GM19324 (cell line): ENCODE results near the gene TBRG4.
"Not testable (repeated sequence)": the region's sequence is repeated elsewhere in the genome, so short reads cannot be mapped to it uniquely, and the experiment has no call there.

Experiments
- ATAC-seq: cut with Tn5 transposase; IDR thresholded peaks from one replicate; pipeline ENCODE4 v1.9.1; 2021; ENCODE audit warnings: mild to moderate bottlenecking, moderate library complexity; ENCODE audit not compliant: unreplicated experiment, low FRiP score

TBRG4 gene

GRCh38 chr7:45111298-45112223 lies at the start of gene TBRG4:
Gene TBRG4 (minus strand): TSS chr7:45111697. CDS start chr7:45109237, 2,460 bp downstream.
- ATAC-seq = peak; percentile 96

DNA sequence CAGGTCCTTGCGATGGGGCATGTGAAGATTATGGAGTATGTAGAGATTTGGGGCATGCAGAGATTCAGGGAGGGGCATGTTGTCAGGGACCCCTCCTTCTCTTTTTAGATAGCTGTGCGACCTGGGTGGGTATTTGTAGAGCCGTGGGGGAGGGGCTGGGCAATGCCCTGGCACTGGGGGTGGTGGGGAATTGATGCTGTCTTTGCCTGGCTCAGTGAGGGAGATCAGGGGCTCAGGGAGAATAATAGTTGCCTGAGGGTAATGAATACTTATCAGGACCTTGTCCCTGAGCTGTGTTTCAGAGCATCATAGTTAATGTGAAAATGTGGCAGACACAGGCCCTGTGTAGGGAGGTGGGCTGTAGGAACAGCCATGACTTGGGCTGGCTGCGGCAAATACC lies 49.6 kb upstream of the TBRG4 start:
- no peak for ATAC-seq

DNA sequence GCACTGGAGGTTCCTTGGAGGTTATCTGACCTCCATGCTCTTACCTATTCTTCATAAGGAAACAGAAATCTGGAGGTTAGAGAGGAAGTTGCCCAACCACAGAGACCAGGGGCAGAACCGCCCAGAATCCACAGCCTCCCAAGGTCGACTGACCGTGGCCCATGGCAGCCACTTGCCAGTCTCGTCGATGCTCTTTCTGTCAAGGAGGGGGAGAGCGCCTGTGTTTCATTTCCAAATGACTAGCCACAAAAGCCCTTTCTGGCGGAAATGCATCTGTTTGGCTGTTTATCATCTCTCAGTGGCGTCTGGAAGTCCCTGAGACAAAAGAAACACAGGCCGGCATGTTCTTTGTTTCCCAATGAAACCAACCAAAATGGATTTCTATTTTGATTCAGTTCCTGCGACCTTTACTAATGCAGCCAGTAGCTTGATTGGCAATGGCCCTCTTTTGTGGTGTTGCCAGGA lies 49.0 kb upstream of the TBRG4 start:
- no peak for ATAC-seq

- no peak for ATAC-seq
Measured at GRCh38 chr7:45159296-45159695, 47.8 kb upstream of the TBRG4 start.

DNA sequence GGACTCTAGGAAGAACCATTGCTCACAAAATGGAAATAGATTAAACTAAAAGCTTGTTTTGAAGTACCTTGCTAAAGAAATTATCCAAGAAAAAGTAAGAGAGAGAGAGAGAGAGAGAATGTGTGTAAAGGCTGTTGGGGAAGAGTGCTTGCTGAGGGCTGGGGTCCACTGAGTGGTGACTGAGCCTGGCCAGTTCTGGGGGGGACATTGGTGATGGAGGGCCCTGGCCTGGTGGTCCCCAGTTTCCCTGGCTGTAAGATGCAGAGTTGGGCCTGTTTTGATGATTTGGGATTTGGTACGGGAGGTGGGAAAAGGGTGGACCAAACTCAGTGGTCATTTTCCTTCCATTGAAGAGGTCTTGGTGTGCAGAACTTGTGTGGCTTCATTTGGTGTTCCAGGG lies 47.0 kb upstream of the TBRG4 start:
- ATAC-seq = no peak

- no peak for ATAC-seq
Measured at GRCh38 chr7:45157653-45158401, 46.3 kb upstream of the TBRG4 start, which contains the start of gene RAMP3. Gene RAMP3 (plus strand): TSS chr7:45157791. CDS start chr7:45157829, 38 bp downstream.

- no peak for ATAC-seq
Measured at GRCh38 chr7:45157286-45157652, 45.8 kb upstream of the TBRG4 start.

- no peak for ATAC-seq
Measured at GRCh38 chr7:45156516-45157272, 45.2 kb upstream of the TBRG4 start.

DNA sequence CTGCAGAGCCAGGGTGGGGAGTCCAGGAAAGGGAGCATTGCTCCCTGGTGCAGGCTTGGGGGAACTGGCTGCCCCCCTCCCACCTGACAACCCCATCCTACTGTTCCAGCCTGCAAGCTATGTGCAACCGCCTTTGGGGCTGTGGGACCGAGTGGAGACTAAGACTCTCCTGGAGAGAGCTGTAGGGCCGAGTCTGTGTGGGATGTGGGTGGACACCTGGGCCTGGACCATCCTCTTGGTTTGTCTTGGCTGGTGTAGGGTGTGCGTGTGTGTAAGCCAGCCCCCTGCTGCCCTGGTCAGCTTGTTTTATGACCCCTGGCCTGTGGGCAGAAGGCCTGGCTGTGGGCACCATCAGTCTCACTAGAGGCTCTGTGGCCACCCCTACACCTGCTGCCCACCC lies 44.4 kb upstream of the TBRG4 start:
- ATAC-seq = no peak

DNA sequence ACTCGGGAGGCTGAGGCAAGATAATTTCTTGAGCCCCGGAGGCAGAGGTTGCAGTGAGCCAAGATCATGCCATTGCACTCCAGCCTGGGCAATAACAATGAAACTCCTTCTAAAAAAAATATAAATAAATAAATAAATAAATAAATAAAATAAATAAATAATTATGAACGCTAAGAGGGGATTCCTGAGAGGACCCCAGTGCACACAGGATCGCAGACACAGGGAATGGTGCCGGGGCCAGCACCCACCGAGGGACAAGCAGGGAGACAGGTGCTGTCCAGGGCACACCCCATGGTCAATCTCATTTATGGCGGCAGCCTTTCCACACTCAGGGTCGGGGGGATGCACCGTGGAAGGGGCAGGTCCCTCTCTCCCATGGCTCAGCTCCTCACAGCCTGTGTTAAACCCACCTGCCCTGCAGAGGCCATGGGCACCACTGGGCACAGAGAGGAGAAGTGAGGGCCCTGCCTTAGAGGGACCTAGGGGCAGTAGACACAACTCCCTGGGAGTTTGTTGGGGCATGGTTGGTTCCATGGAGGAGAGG lies 43.9 kb upstream of the TBRG4 start:
- no peak for ATAC-seq

DNA sequence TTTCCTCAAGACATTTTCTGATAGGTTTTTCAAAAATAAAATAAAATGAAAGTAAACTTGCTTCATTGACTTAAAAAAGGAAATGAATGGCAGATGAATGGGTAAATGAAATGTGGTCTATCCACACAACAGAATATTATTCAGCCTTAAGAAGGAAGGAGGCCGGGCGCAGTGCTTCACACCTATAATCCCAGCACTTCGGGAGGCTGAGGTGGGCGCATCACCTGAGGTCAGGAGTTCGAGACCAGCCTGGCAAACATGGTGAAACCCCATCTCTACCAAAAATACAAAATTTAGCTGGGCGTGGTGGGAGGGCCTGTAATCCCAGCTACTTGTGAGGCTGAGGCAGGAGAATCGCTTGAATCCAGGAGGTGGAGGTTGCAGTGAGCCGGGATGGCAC lies 42.4 kb upstream of the TBRG4 start:
- ATAC-seq = not testable (repeated sequence)

GRCh38 chr7:45153233-45153632 lies 41.7 kb upstream of the TBRG4 start:
- ATAC-seq = no peak

DNA sequence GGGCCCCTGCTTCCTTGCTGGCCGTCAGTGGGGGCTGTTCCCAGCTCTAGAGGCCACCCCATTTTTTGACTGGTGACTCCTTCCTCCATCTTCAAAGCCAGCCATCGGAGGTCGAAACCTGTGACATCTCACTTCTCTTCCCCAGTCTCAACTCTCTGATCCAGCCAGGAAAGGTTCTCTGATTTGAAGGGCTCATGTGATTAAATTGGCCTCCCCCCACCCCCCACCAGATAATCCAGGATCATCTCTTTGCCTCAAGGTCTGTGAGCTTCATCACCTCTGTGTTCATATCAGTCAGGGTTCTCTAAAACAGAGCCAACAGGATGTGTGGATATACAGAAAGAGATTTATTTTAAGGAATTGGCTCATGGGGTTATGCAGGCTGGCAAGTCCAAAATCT lies 40.5 kb upstream of the TBRG4 start:
- ATAC-seq = no peak

DNA sequence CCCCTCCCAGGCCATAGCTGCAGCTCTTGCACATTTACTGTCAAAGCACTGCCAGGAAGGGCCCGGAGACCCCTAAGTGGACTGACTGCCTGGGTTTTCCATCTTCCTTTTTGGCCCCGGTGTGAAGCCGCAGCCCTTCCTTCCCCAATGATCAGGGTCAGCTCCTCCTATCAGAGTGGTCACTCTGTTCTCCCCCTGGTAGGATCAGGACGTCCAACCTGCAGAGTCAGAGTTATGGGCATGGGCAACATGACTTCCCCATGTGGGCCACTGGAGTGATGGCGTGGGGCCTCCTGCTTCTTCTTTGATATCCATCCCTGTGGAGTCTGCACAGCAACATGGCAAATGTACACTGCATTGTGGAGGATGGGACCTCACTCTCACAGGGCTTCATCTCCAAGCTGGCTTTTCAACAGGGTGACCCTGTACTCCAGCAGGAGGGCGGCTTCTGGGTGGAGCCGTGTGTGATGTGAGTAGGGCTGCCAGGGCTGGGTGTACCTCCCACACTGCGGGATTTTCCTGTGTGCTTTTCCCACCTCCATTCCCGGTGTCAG lies 39.7 kb upstream of the TBRG4 start:
- no peak for ATAC-seq

- ATAC-seq = no peak
Measured at GRCh38 chr7:45150199-45150598, 38.7 kb upstream of the TBRG4 start.

DNA sequence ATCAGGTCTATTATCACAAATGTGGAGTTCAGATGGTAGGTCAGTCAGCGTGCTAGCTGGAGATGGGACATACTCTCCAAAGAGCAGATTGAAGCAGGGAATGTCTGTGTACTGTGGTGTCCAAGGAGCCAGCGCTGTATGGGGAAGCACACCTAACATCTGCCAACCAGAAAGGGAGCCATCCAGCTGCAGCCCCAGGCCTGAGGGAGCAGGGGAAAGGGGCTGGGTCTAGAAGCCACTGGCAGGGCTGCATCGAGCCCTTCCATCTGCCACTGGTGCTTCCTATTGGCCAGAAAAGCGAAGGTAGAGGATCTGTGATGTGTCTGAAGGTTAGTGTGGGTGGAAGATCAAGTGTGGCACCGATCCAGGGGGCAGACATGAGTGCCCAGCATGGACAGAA lies 38.1 kb upstream of the TBRG4 start:
- ATAC-seq = no peak

DNA sequence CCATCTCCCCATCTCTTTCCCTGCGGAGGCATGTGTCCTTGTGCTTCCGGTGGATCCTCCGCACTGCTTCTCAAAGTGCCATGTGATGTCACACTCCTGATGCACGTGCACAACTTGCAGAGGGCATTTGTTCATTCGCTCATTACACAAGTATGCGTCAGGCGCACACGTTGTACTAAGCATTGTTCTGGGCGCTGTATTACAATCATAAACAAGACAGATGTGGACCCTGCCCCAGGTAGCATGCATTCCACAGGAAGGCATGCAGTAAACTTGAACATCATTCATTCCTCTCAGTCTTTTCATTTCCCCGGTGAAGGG lies 37.1 kb upstream of the TBRG4 start:
- ATAC-seq = no peak

- no peak for ATAC-seq
Measured at GRCh38 chr7:45147858-45148652, 36.6 kb upstream of the TBRG4 start.

GRCh38 chr7:45146531-45147379 lies 35.3 kb upstream of the TBRG4 start:
- no peak for ATAC-seq
